PC-9 (cell line): ENCODE measurements around the gene TKT. TPM values are rescaled to one million over a fixed set of nuclear protein-coding genes. Genes with fewer than 3 reads are reported as not detected.

Experiments
- BruUV-seq: library from RNA; stranded (reverse); fragments of 400-500 nt; replicated peaks from 2 replicates; lab custom pipeline; 2021; lab: Mats Ljungman, UMichigan
- CTCF ChIA-PET: fragments of 300-600 bp; sonication (Branson Sonifier 250); formaldehyde crosslinking; loops from one replicate; lab custom pipeline; 2022; ENCODE audit warnings: antibody characterized with exemption; lab: Charles Lee
- POLR2A ChIA-PET: fragments of 300-600 bp; sonication (Branson Sonifier 250); formaldehyde crosslinking; loops from one replicate; lab custom pipeline; 2022; ENCODE audit warnings: antibody characterized with exemption; ENCODE audit not compliant: unreplicated experiment; lab: Charles Lee
- DNase-seq, 2 experiments: peaks; one replicate each; pipeline versions ENCODE4 v3.0.0 to v3.0.0-alpha.2; 2015 to 2022; ENCODE audit warnings: mixed read lengths in 1 of 2
- H2AFZ ChIP-seq: fragments of 200-600 bp; sonication (generic); 2 replicates; pipeline ENCODE4 v1.8.1; 2017; ENCODE audit warnings: antibody characterized with exemption
- H3F3A ChIP-seq: fragments of 200-600 bp; sonication (generic); 2 replicates; pipeline ENCODE4 v1.8.1; 2017; ENCODE audit warnings: antibody characterized with exemption, mild to moderate bottlenecking, low read depth; ENCODE audit not compliant: insufficient read depth
- H3K27ac ChIP-seq: fragments of 200-600 bp; sonication (generic); 2 replicates; pipeline ENCODE4 v1.6.1; 2016; ENCODE audit warnings: mixed run types
- H3K27me3 ChIP-seq: fragments of 200-600 bp; sonication (generic); 2 replicates; pipeline ENCODE4 v1.6.1; 2016; ENCODE audit warnings: low read depth, mixed run types; ENCODE audit not compliant: insufficient read depth
- H3K36me3 ChIP-seq: fragments of 200-600 bp; sonication (generic); 2 replicates; pipeline ENCODE4 v1.6.1; 2016; ENCODE audit warnings: low read depth, mixed run types
- H3K4me1 ChIP-seq: fragments of 200-600 bp; sonication (generic); replicated peaks from 2 replicates; pipeline ENCODE4 v1.6.1; 2016; ENCODE audit warnings: mixed run types; ENCODE audit not compliant: insufficient read depth
- H3K4me2 ChIP-seq: fragments of 200-600 bp; sonication (generic); 2 replicates; pipeline ENCODE4 v1.6.1; 2017; ENCODE audit warnings: mixed run types
- H3K4me3 ChIP-seq: fragments of 200-600 bp; sonication (generic); 2 replicates; pipeline ENCODE4 v1.6.1; 2016; ENCODE audit warnings: mixed run types
- H3K79me2 ChIP-seq: fragments of 200-600 bp; sonication (generic); 2 replicates; pipeline ENCODE4 v1.6.1; 2017; ENCODE audit warnings: low read depth, mixed run types
- H3K9me2 ChIP-seq: fragments of 200-600 bp; sonication (generic); 2 replicates; pipeline ENCODE4 v1.8.1; 2017; ENCODE audit warnings: mild to moderate bottlenecking; ENCODE audit not compliant: insufficient read depth
- H3K9me3 ChIP-seq: fragments of 200-600 bp; sonication (generic); 2 replicates; pipeline ENCODE4 v1.8.1; 2016; ENCODE audit warnings: low read depth; ENCODE audit not compliant: insufficient read depth
- H4K20me1 ChIP-seq: fragments of 200-600 bp; sonication (generic); 2 replicates; pipeline ENCODE4 v1.8.1; 2017; ENCODE audit not compliant: insufficient read depth
- CTCF ChIP-seq: fragments of 200-600 bp; sonication (generic); conservative IDR thresholded peaks from 2 replicates; pipeline ENCODE4 v1.6.1; 2017; ENCODE audit warnings: mixed run types, antibody characterized with exemption, mild to moderate bottlenecking, moderate library complexity
- EZH2 ChIP-seq: fragments of 200-600 bp; sonication (generic); IDR thresholded peaks from 2 replicates; pipeline ENCODE4 v1.8.0; 2017; ENCODE audit warnings: antibody characterized with exemption, low read depth
- intact Hi-C: fragments of 100-400 bp; cut with micrococcal nuclease; formaldehyde crosslinking; loops from one replicate; pipeline ENCODE4 v1.10.0; 2022; ENCODE audit not compliant: unreplicated experiment
- total RNA-seq: library from RNA; stranded (reverse); gene quantifications from 2 replicates; pipeline ENCODE4 v1.2.3, GENCODE V29; 2021

TKT gene
- total RNA-seq, 1 experiment from 2014 or later, result 2,016 TPM

- H3K27me3 ChIP-seq, result no peaks in the 10 kb centered on the region
- H3F3A ChIP-seq, result peaks cover 96% of the 10 kb centered on the region
- peaks cover 40% of the 10 kb centered on the region for H3K79me2 ChIP-seq
- no peaks in the 10 kb centered on the region for H3K4me1 ChIP-seq
- peaks cover 7% of the 10 kb centered on the region for H4K20me1 ChIP-seq
- intact Hi-C loops, result no loop called here
- BruUV-seq, result no TSS peak
- no peak for TF ChIP-seq CTCF
- TF ChIP-seq EZH2, result no peak
- H3K4me3 ChIP-seq, result no peak overlapping the region
- no peak for DNase-seq
- peaks cover 66% of the 10 kb centered on the region for H3K36me3 ChIP-seq
- ChIA-PET POLR2A (no interaction called here), CTCF (no interaction called here)
- no peaks in the 10 kb centered on the region for H3K9me2 ChIP-seq
- no peak overlapping the region for H2AFZ ChIP-seq
- no peak overlapping the region for H3K27ac ChIP-seq
- H3K4me2 ChIP-seq, result no peak overlapping the region
- no peaks in the 10 kb centered on the region for H3K9me3 ChIP-seq
These were observed 26.2 kb downstream of the TKT start for GRCh38 chr3:53229606-53230005.

- TF ChIP-seq CTCF, result no peak
- TF ChIP-seq EZH2, result no peak
- peaks cover 35% of the 10 kb centered on the region for H3K79me2 ChIP-seq
- H3K4me2 ChIP-seq, result no peak overlapping the region
- no peaks in the 10 kb centered on the region for H3K9me2 ChIP-seq
- no peaks in the 10 kb centered on the region for H3K4me1 ChIP-seq
- peaks cover 63% of the 10 kb centered on the region for H3K36me3 ChIP-seq
- peaks cover 7% of the 10 kb centered on the region for H4K20me1 ChIP-seq
- H3K27ac ChIP-seq, result no peak overlapping the region
- BruUV-seq, result no TSS peak
- DNase-seq, result no peak
- H3K9me3 ChIP-seq, result no peaks in the 10 kb centered on the region
- CTCF ChIA-PET, result no interaction called here
- H3K4me3 ChIP-seq, result no peak overlapping the region
- H2AFZ ChIP-seq, result no peak overlapping the region
- POLR2A ChIA-PET, result no interaction called here
- H3F3A ChIP-seq, result peaks cover 96% of the 10 kb centered on the region
- intact Hi-C loops, result no loop called here
- H3K27me3 ChIP-seq, result no peaks in the 10 kb centered on the region
These were observed 26.7 kb downstream of the TKT start for GRCh38 chr3:53229171-53229570.

DNA sequence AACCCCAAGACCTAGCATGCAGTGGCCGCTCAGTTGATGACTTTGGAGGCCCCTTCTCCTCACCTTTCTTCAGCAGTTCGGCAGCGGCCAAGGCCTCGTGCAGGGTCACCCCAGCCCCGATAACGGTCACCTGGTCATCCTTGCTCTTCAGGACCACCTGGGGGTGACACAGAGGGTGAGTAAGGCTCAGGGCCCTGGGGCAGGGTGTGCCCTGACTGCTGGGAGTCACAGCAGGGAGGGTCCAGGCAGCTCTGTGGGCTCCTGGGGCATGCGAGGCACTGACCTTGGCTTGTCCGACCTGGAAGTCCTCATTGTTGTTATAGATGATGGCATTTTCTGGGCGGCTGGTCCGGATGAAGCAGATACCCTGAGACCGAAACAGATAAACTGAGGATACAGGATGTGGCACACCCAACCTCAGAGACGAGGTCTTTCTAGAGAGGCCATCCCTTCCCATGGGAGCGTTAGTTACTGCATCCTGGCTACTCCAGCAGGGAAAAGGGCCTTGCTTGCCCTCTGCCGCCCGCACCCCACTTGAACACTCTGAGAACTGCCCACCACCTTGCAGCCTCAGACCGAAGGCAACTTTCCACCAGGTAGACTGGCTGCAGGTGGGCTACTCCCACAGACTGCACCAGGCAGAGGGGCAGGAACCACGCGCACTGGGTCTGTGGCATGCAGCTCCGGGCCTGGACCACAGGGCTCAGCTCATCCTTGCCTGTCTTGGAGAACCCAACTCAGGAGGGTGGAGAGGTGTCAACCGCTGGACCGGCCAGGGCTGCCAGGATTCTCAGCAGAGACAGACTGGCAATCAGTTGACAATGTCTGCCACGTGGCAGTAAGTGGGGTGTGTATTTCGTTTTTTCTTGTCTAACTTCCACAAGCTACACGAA is 27.6 kb downstream of the TKT start:
- H3K4me3 ChIP-seq, result no peak overlapping the region
- peaks cover 7% of the 10 kb centered on the region for H4K20me1 ChIP-seq
- TF ChIP-seq CTCF (no peak), EZH2 (no peak)
- no peak overlapping the region for H2AFZ ChIP-seq
- ChIA-PET POLR2A (no interaction called here), CTCF (no interaction called here)
- intact Hi-C loops, result no loop called here
- peaks cover 53% of the 10 kb centered on the region for H3K36me3 ChIP-seq
- H3K4me2 ChIP-seq, result no peak overlapping the region
- no peaks in the 10 kb centered on the region for H3K9me2 ChIP-seq
- no peak overlapping the region for H3K27ac ChIP-seq
- no TSS peak for BruUV-seq
- H3F3A ChIP-seq, result peaks cover 94% of the 10 kb centered on the region
- no peaks in the 10 kb centered on the region for H3K4me1 ChIP-seq
- no peaks in the 10 kb centered on the region for H3K27me3 ChIP-seq
- peaks cover 26% of the 10 kb centered on the region for H3K79me2 ChIP-seq
- no peak for DNase-seq
- no peaks in the 10 kb centered on the region for H3K9me3 ChIP-seq
